AG04450 (cell line): Measurements from ENCODE around the gene UPP1. TPM values are rescaled to one million over a fixed set of nuclear protein-coding genes. Genes with fewer than 3 reads are reported as not detected.

Experiments used
- CTCF ChIA-PET: fragments of 300-600, 350-600 bp; formaldehyde crosslinking; extraction: SDS; loops from one replicate; lab custom pipeline; 2022; ENCODE audit warnings: antibody characterized with exemption, inconsistent platforms; lab: Charles Lee
- POLR2A ChIA-PET: fragments of 350-600 bp; formaldehyde crosslinking; extraction: SDS; loops from one replicate; lab custom pipeline; 2021; ENCODE audit warnings: antibody characterized with exemption, inconsistent platforms; lab: Yijun Ruan, JAX
- DNase-seq: peaks from one replicate; pipeline ENCODE4 v3.0.0-alpha.2; 2011; ENCODE audit warnings: low read depth, low spot score
- H3K27ac ChIP-seq: one replicate; pipeline ENCODE4 v1.5.1; 2012; ENCODE audit warnings: low read depth, low read length, control low read depth
- H3K27me3 ChIP-seq: one replicate; pipeline ENCODE4 v1.6.0; 2012; ENCODE audit warnings: low read length; ENCODE audit not compliant: control insufficient read depth, insufficient read depth
- H3K4me3 ChIP-seq: 2 replicates; pipeline ENCODE4 v1.5.1; 2011; ENCODE audit warnings: mild to moderate bottlenecking, low read depth, low read length, control low read depth
- H3K9me3 ChIP-seq: 2 replicates; pipeline ENCODE4 v1.5.1; 2012; ENCODE audit warnings: low read length; ENCODE audit not compliant: control insufficient read depth, insufficient read depth
- polyA plus RNA-seq: library from polyadenylated mRNA; depleted of rRNA; stranded (reverse); fragments of >200 nt; gene quantifications from 2 replicates; pipeline ENCODE4 v1.2.3, GENCODE V29; 2011
- TF ChIP-seq, protein P1 (sequence below): IDR thresholded peaks from 2 replicates; pipeline ENCODE4 v1.5.1; 2011; ENCODE audit warnings: low read depth, low read length, control low read depth, inconsistent platforms

UPP1 gene
- polyA plus RNA-seq, 1 experiment = 7.9 TPM

DNA sequence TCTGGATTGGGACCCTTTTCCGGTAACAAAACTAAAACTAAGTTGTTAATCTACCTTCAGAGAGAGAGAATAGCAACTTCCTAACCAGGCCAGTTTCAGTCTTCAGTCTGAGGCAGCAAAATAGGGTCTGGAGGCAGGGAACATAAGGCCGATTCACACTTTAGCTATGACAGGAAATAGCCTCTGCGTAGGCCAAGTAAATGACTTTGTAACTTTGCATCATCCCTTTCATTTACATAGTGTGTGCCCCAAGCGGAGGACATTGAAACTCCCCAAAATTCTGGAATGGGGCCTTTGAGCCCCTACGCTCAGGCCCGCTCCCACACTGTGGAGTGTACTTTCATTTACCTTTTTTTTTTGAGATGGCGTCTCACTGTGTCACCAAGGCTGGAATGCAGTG lies 1.7 kb upstream of the UPP1 start:
- Histone ChIP-seq H3K9me3 (no peaks in the 10 kb centered on the region), H3K27ac (peak overlapping the region; percentile 70), H3K4me3 (no peak overlapping the region), H3K27me3 (no peaks in the 10 kb centered on the region)
- no peak for DNase-seq
- ChIA-PET CTCF (interaction anchor here (3.4 kb wide), 1 partner anchor 22 kb away, joined by 24 read pairs; no protein-coding TSS in a partner anchor), POLR2A (no interaction called here)
- TF ChIP-seq, protein P1, sequence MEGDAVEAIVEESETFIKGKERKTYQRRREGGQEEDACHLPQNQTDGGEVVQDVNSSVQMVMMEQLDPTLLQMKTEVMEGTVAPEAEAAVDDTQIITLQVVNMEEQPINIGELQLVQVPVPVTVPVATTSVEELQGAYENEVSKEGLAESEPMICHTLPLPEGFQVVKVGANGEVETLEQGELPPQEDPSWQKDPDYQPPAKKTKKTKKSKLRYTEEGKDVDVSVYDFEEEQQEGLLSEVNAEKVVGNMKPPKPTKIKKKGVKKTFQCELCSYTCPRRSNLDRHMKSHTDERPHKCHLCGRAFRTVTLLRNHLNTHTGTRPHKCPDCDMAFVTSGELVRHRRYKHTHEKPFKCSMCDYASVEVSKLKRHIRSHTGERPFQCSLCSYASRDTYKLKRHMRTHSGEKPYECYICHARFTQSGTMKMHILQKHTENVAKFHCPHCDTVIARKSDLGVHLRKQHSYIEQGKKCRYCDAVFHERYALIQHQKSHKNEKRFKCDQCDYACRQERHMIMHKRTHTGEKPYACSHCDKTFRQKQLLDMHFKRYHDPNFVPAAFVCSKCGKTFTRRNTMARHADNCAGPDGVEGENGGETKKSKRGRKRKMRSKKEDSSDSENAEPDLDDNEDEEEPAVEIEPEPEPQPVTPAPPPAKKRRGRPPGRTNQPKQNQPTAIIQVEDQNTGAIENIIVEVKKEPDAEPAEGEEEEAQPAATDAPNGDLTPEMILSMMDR = no peak

DNA sequence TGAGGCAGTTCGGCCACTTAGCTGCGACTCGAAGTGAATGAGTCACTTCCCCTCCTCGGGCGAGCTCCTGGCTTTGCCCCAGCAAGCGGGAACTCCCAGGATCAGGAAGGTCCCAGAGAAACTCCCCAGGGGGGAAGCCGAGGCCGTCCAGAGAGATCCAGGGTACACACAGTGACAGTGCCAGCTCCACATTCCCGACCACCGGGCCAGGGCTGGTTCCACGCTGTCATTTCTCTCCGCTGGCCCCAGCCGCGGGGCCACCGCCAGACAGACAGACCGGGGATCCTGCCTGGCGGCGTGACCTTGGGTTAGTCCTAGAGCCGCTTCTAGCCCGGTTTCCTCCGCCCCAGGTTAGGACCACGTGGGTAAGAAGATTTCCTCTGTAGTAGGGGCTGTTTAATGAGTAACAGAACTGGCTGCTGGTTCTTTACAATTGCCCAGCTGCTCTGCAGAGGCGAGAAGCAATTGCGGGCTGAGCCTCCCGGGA lies 463 bp upstream of the UPP1 start:
- ChIA-PET POLR2A (no interaction called here), CTCF (interaction anchor here (0.6 kb wide), 1 partner anchor 97 kb away, joined by 3 read pairs; no protein-coding TSS in a partner anchor)
- peak overlapping the region; percentile 75 for H3K4me3 ChIP-seq
- peak; percentile 68 for DNase-seq
- peak overlapping the region; percentile 95 for H3K27ac ChIP-seq
- no peaks in the 10 kb centered on the region for H3K27me3 ChIP-seq
- H3K9me3 ChIP-seq = no peaks in the 10 kb centered on the region
- TF ChIP-seq, protein P1 = no peak

DNA sequence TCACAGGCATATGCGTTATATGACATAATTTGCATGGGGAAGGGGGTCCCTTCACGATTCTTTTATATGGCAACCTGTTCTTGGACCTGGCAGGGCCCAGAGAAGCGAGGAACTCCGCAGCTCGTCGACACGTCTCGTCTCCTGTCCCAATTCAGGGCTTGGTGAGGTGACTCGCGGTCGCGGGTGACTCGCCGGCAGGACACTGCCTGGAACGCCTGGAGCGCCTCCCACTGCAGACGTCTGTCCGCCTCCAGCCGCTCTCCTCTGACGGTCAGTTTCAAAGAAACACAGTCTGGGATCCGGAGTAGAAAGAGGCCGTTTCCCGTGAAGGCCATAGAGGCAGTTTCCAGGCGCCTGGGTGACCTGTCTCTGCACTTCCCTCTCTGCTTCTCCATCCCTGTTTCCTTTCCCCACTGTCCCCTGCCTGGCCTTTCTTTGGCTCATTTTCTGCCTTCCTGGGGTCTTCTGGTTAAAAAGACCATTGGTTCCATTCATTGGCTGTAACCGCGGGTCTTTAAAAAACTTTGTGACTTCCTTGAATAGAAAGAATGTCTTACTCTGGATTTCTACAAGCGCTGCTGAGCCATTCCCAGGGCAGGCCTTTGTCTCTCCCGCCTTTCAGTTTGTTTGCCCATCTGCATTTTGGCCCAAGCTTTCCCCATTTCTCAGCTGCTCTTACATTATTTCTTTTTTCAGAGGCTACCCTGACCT lies 1.2 kb downstream of the UPP1 start:
- POLR2A ChIA-PET = interaction anchor here (0.7 kb wide), 2 partner anchors 13 to 184 kb away, joined by 3 to 5 read pairs; no protein-coding TSS in a partner anchor
- H3K27ac ChIP-seq = peak overlapping the region; percentile 21

DNA sequence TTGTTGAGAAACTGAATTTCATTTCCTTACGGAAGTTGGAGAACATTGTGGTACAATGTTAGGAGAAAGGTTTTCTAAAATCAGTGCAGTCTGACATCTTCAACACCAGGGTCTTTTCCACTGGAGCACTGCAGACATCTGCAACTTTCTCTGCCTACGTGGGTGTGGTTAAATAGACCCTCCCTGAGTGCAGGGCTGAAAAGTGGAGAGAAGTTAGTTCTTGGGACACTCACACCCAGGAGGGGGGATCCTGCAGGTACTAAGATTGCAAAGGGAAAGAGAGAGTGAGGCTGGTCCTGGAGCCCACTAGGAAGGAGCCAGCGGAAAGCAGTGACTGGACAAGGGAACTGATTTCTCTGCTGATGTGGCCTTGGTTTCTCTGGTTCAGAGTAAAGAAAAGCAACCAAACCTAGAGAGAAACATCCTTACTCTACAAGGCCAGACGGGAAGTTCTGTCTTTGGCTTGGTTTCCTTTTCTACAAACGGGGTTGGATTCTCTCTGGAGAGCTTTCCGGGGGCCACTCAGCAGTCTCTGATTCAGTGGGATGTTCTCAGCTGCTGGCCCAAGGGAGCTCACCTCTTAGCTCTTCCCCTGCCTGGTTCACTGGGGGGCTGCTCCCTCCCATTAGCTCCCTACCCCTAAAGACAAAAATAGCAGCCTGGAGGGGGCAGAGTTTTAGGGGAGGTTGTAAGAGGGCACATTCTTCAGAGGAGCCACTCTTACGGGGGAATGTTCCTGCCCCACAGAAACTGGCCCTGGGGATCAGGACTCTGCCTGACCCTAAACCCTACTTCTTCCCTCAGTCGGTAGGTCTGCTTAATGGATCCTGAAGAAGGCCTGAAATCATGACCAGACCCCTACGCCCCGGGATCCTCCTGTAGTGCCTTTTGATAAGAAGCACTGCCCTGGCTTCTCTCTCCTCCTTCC lies 2.7 kb downstream of the UPP1 start:
- Histone ChIP-seq H3K4me3 (no peak overlapping the region), H3K27me3 (no peaks in the 10 kb centered on the region), H3K9me3 (no peaks in the 10 kb centered on the region), H3K27ac (no peak overlapping the region)
- CTCF ChIA-PET = interaction anchor here (1.4 to 4.0 kb wide), 4 partner anchors 19 to 113 kb away, joined by 3 to 28 read pairs (median 4); no protein-coding TSS in a partner anchor
- POLR2A ChIA-PET = interaction anchor here (0.8 kb wide), 1 partner anchor 491 kb away, joined by 3 read pairs; no protein-coding TSS in a partner anchor
- no peak for DNase-seq
- TF ChIP-seq, protein P1 = no peak

More for the DNA sequence above, 1.2 kb downstream of the UPP1 start:
- Histone ChIP-seq H3K4me3 (peak overlapping the region; percentile 75), H3K9me3 (no peaks in the 10 kb centered on the region), H3K27me3 (no peaks in the 10 kb centered on the region)
- TF ChIP-seq, protein P1 = no peak
- CTCF ChIA-PET = interaction anchor here (0.7 to 4.0 kb wide), 2 partner anchors 10 to 20 kb away, joined by 4 to 28 read pairs; no protein-coding TSS in a partner anchor
- DNase-seq = no peak
